K562 (cell line): Measurements from ENCODE around the gene TTC21A.

Source experiments
- HSF4 ChIP-seq: fragments of 250-450 bp; sonication (Bioruptor Pico); IDR thresholded peaks from 2 replicates; pipeline ENCODE4 v2.1.2; 2022; ENCODE audit warnings: mild to moderate bottlenecking, moderate library complexity, borderline replicate concordance
- POLR2AphosphoS5 ChIP-seq: IDR thresholded peaks from 2 replicates; pipeline ENCODE4 v1.6.1; 2011; ENCODE audit warnings: mild to moderate bottlenecking, low read depth, low read length, moderate library complexity; ENCODE audit not compliant: control insufficient read depth, insufficient read depth
- SP1 ChIP-seq: sonication (generic); formaldehyde crosslinking; IDR thresholded peaks from 2 replicates; pipeline ENCODE4 v1.8.1; 2022; ENCODE audit warnings: mild to moderate bottlenecking, missing genetic modification reagents
- SRSF1 ChIP-seq: fragments of 200-400 bp; formaldehyde crosslinking; IDR thresholded peaks from 2 replicates; pipeline ENCODE4 v1.6.1; 2017; ENCODE audit warnings: mild to moderate bottlenecking, low read depth, low read length, moderate library complexity
- ZBTB17 ChIP-seq: fragments of 450-650 bp; formaldehyde crosslinking; IDR thresholded peaks from 2 replicates; pipeline ENCODE4 v1.4.0; 2020; ENCODE audit warnings: mild to moderate bottlenecking
- ZNF274 ChIP-seq: IDR thresholded peaks from 2 replicates; pipeline ENCODE4 v1.6.1; 2011; ENCODE audit warnings: low read depth, mild to moderate bottlenecking, low read length, moderate library complexity, borderline replicate concordance
- ZNF778 ChIP-seq: fragments of 450-650 bp; formaldehyde crosslinking; IDR thresholded peaks from 2 replicates; pipeline ENCODE4 v1.4.0; 2020; ENCODE audit warnings: mild to moderate bottlenecking, moderate library complexity
- TF ChIP-seq, protein P1 (sequence below), 3 experiments: IDR thresholded peaks in 2 of 3; conservative IDR thresholded peaks in 1 of 3; 2 replicates each; pipeline ENCODE4 v1.5.1; 2011 to 2012; ENCODE audit warnings: low read length in 3 of 3, mild to moderate bottlenecking in 3 of 3, control low read depth in 2 of 3, improper control_type of control experiment in 1 of 3, inconsistent platforms in 1 of 3, low read depth in 1 of 3, mixed read lengths in 1 of 3, moderate library complexity in 1 of 3; ENCODE audit not compliant: insufficient read depth in 2 of 3

DNA sequence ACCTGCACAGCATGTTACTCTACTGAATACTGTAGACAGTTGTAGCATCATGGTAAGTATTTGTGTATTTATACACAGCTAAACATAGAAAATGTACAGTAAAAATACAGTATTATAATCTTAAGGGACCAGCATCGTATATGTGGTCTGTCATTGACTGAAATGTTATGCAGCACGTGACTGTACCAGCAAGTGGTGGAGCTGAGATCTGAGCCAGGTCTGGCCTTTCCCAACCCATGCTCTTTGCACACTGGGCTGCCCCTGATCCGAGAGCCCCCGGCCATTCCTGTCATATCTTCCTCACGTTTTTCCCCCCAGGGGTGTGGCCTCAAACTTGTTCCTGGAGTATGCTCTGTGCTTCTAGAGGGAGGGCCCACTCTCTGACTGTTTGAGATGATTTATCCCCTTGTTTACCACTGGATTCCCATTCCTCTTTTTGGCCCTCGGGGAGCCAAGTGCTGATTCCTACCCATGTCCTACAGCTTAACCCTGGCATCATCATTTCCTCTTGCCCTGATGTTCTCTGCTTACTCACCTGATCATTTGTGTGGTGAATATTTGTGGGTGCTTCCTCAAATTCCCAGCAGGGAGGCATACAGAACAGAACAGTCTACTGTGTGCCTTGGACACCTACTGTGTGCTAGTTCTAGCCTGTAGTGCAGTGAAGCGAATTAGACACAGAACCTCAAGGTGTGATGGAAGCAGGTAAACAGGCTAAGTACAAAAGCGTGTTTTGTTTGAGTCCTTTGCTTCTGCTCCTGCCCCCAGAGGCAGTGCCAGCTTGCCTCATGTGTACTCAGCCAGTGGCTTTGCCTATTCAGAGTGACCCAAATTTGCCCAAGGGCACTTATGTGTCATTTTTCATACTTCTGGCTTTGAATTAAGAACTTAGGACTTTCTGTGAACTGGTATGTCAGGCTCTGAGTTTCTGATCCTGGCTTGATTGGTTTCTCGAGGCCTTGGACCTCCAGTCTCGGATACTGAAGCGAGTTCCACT lies 24.9 kb downstream of the TTC21A start:
- no peak for TF ChIP-seq ZNF274
- no peak for TF ChIP-seq SP1
- TF ChIP-seq SRSF1, result no peak
- TF ChIP-seq POLR2AphosphoS5, result no peak
- no peak for TF ChIP-seq ZBTB17 (CRISPR knock-in tag)
- TF ChIP-seq, protein P1, sequence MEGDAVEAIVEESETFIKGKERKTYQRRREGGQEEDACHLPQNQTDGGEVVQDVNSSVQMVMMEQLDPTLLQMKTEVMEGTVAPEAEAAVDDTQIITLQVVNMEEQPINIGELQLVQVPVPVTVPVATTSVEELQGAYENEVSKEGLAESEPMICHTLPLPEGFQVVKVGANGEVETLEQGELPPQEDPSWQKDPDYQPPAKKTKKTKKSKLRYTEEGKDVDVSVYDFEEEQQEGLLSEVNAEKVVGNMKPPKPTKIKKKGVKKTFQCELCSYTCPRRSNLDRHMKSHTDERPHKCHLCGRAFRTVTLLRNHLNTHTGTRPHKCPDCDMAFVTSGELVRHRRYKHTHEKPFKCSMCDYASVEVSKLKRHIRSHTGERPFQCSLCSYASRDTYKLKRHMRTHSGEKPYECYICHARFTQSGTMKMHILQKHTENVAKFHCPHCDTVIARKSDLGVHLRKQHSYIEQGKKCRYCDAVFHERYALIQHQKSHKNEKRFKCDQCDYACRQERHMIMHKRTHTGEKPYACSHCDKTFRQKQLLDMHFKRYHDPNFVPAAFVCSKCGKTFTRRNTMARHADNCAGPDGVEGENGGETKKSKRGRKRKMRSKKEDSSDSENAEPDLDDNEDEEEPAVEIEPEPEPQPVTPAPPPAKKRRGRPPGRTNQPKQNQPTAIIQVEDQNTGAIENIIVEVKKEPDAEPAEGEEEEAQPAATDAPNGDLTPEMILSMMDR (IDR thresholded peaks at IDR 0.05 in 2 of 3, conservative IDR thresholded peaks at IDR 0.05 in 1 of 3; ENCODE audit: insufficient read depth in 2 of 3, low read depth in 1 of 3, low read length in 3 of 3), result no peak
- TF ChIP-seq ZNF778 (CRISPR knock-in tag), result no peak
- no peak for TF ChIP-seq HSF4 (CRISPR knock-in tag)
